Heart left ventricle (tissue), 16 donors: ENCODE measurements around the gene NFKBIE. TPM values are rescaled to one million over a fixed set of nuclear protein-coding genes. Genes with fewer than 3 reads are reported as not detected.
A peak's percentile ranks its signal among the peaks of the same experiment; 100 is the strongest.

ENCODE experiments used
- ATAC-seq, 4 donors: fragments of 200-7000 bp; cut with Tn5 transposase; one replicate each; pipeline ENCODE4 v1.9.1; 2020 to 2022; ENCODE audit warnings: moderate library complexity in 4 of 4, mild to moderate bottlenecking in 3 of 4, moderate number of reproducible peaks in 1 of 4
- DNase-seq, 5 donors: peaks; one replicate each; pipeline ENCODE4 v3.0.0-alpha.2; 2020
- H3K27ac ChIP-seq, 12 donors: fragments of 200-600 bp; sonication (generic) in 4 of 12; one replicate each; pipeline versions ENCODE4 v1.5.0 to v1.8.0; 2016 to 2022; ENCODE audit warnings: mild to moderate bottlenecking in 2 of 12
- H3K27me3 ChIP-seq, 9 donors: fragments of 200-600 bp; sonication (generic) in 2 of 9; one replicate each; pipeline versions ENCODE4 v1.5.1 to v1.8.0; 2016 to 2022; ENCODE audit warnings: mild to moderate bottlenecking in 3 of 9
- H3K36me3 ChIP-seq, 9 donors: fragments of 200-600 bp; sonication (generic) in 2 of 9; one replicate each; pipeline versions ENCODE4 v1.5.0 to v1.8.0; 2018 to 2022; ENCODE audit warnings: mild to moderate bottlenecking in 2 of 9
- H3K4me1 ChIP-seq, 12 donors: fragments of 200-600 bp; sonication (generic) in 4 of 12; one replicate each; pipeline versions ENCODE4 v1.5.0 to v1.8.0; 2016 to 2022; ENCODE audit warnings: mild to moderate bottlenecking in 3 of 12
- H3K4me3 ChIP-seq, 12 donors: fragments of 200-600 bp; sonication (generic) in 4 of 12; one replicate each; pipeline versions ENCODE4 v1.5.0 to v1.8.0; 2017 to 2022; ENCODE audit warnings: mild to moderate bottlenecking in 9 of 12, moderate library complexity in 4 of 12
- H3K9me3 ChIP-seq, 12 donors: fragments of 200-600 bp; sonication (generic) in 4 of 12; one replicate each; pipeline versions ENCODE4 v1.5.0 to v1.8.0; 2016 to 2022; ENCODE audit warnings: mild to moderate bottlenecking in 1 of 12
- CTCF ChIP-seq, 12 donors: fragments of 200-600 bp; sonication (generic) in 4 of 12; IDR thresholded peaks; one replicate each; pipeline versions ENCODE4 v1.5.0 to v1.8.0; 2018 to 2022; ENCODE audit warnings: antibody characterized with exemption in 12 of 12, mild to moderate bottlenecking in 5 of 12
- POLR2A ChIP-seq, 2 donors: fragments of 450-650 bp; IDR thresholded peaks; one replicate each; pipeline ENCODE4 v1.6.1; 2017; ENCODE audit warnings: antibody characterized with exemption in 2 of 2, mild to moderate bottlenecking in 2 of 2, moderate library complexity in 2 of 2
- whole genome bisulfite sequencing, 4 donors: extraction: QIAGEN DNeasy Blood & Tissue Kit in 2 of 4; methylation state at CpG; one replicate each; pipeline versions ENCODE4 v1.1.5 to v1.1.7; 2013 to 2018; 5-methylcytosine and 5-hydroxymethylcytosine counted together
- intact Hi-C, 10 donors: fragments of 100-400 bp; cut with DNase I; formaldehyde crosslinking; loops; one replicate each; pipeline versions ENCODE4 v1.11.1 to v1.14.2; 2022
- polyA plus RNA-seq, 2 donors: library from polyadenylated mRNA; stranded (reverse); fragments of 200-250 nt; gene quantifications; one replicate each; pipeline ENCODE4 v1.2.3, GENCODE V29; 2013
- total RNA-seq, 9 donors: library from RNA; depleted of rRNA in 2 of 9; stranded (reverse); fragments of >200 nt in 2 of 9; fragmentation: NEBNext Ultra II Directional in 3 of 9; extraction: Animal tissue kit (Norgen Biotek cat#: 25700) in 3 of 9; gene quantifications; one replicate each; pipeline versions ENCODE4 v1.1.0 to v1.2.4, GENCODE V29; 2016 to 2023
- donor health status: ischemic (EF 13 %, LVEDD 7.1; RV severe dilation, severe dysfunction).
- donor health status: healthy with polysubstance abuse.
- donor health status: DM: no; HTN: yes; CAD: no.
- donor health status: DM: no; HTN: no; CAD: no.
- donor health status: ischemic (EF 25% LVEDD 6.9; RV normal size, moderate dysfunction).
- donor health status: ischemic (EF 25% LVEDD 5.7; RV mildly dilated, moderate dysfunction).
- donor health status: healthy.
- donor health status: DM: yes; HTN: yes; CAD: no.
- donor health status: ischemic (EF 35%, LVEDD 5.7; RV mildly dilated, moderate dysfunction).
- donor health status: nonischemic (EF 11% LVEDD 7.7; RV severe dilation, severe dysfunction).
- donor health status: DM: yes; HTN: yes; CAD: no.
- donor health status: PGD.
- donor health status: ischemic (EF 29% LVEDD 5.4; RV normal size, mild dysfunction).
- donor health status: nonischemic (EF 23%, LVEDD 6.1; RV moderate dilation, normal function).

The NFKBIE gene
- total and polyA plus RNA-seq, 11 donors, result 2.5 to 13.1 (median 4.0) TPM

DNA sequence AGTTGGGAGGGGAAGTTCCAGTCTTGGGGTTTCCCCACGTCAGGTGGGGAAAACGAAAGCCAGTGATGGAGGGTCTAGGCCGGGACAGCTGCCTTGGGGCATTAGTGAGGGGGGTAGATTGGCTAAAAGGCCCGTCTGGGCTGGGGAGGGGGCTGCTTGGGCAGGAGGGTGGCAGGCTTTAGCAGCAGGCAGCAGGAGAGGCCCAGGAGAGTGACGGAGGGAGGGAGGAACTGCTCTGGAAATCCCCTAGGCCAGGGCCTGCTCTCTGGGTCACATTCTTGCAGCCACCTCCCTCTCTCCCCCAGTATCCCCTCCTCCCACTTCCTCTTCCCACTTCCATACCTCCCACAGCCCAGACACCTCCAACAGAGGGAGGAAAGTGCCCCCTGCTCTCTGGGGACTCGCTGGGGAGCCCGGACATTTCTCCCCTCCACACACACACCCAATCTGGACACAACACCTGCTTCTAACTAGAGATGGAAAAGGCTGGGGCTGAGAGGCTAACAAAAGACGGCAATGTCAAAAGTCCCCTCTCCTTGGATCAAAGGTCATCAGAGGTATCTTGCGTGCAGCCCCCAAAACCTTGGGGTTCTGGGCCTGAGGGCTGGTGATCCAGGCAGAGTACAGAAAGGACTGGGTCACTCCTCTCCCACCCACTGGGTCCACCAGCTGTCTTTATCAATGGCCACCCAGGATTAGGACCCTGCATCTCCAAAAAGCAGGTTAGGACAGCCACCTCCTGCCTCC lies 1.8 kb downstream of the NFKBIE start:
- intact Hi-C loops, result loop anchor here in 1 of 10 donors (10.0 kb wide), 1 partner anchor 191 kb away; no protein-coding TSS in a partner anchor
- Histone ChIP-seq H3K27ac (peak overlapping the region in 4 of 12 donors; percentile 41 to 93 (median 81)), H3K9me3 (no peaks in the 10 kb centered on the region), H3K4me1 (peaks cover 0 to 45% (median 26%) of the 10 kb centered on the region in 12 donors), H3K4me3 (peak overlapping the region in 8 of 12 donors; percentile 72 to 96 (median 86)), H3K27me3 (peaks cover 0 to 9% (median 0%) of the 10 kb centered on the region in 9 donors), H3K36me3 (peaks cover 0 to 36% (median 6%) of the 10 kb centered on the region in 9 donors)
- DNase-seq (peak in 1 of 5 donors; percentile 25), ATAC-seq (peak in 1 of 4 donors; percentile 29)
- WGBS, 4 donors, result 38 to 56% (median 48%) methylated on average over 9 of the region's 9 CpGs
- TF ChIP-seq CTCF (IDR thresholded peaks at IDR 0.05), result no peak
- no peak for TF ChIP-seq POLR2A (IDR thresholded peaks at IDR 0.05)

- ATAC-seq (no peak), DNase-seq (peak in 1 of 5 donors; percentile 27)
- Histone ChIP-seq H3K27me3 (peaks cover 0 to under 1% (median 0%) of the 10 kb centered on the region in 9 donors), H3K27ac (peak overlapping the region in 3 of 12 donors; percentile 80 to 93 (median 82)), H3K9me3 (no peaks in the 10 kb centered on the region), H3K4me1 (peaks cover 2 to 51% (median 28%) of the 10 kb centered on the region in 12 donors), H3K4me3 (peak overlapping the region in 7 of 12 donors; percentile 72 to 96 (median 81)), H3K36me3 (peaks cover 0 to 40% (median 6%) of the 10 kb centered on the region in 9 donors)
- no peak for TF ChIP-seq POLR2A (IDR thresholded peaks at IDR 0.05)
- no peak for TF ChIP-seq CTCF (IDR thresholded peaks at IDR 0.05)
- intact Hi-C loops, result loop anchor here in 1 of 10 donors (10.0 kb wide), 1 partner anchor 192 kb away; no protein-coding TSS in a partner anchor
- WGBS, 4 donors, result 68 to 84% (median 73%) methylated on average over 5 to 7 of the region's 7 CpGs
Observed at GRCh38 chr6:44262467-44263353, 2.6 kb downstream of the NFKBIE start.

DNA sequence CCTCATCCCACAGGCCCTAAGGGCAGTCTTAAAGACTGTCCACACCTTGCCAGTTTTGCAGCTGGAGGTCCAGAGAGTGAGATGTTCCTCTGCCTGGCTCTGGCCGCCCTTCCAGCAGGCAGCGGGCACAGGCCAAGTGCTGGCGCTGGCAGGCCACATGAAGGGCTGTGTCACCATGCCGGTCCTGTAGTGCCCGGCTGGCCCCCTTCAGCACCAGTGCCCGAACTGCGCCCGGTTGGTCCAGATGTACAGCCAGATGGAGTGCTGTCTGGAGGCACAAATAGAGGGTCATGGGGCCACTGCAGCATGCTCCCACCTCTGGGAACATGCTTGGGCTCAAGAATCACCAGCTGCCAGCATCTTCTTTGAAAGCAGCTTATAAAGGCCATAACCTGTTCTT lies 3.8 kb downstream of the NFKBIE start:
- ATAC-seq (no peak), DNase-seq (peak in 1 of 5 donors; percentile 19)
- Histone ChIP-seq H3K4me3 (no peak overlapping the region), H3K36me3 (peaks cover 0 to 40% (median 6%) of the 10 kb centered on the region in 9 donors), H3K4me1 (peaks cover 3 to 56% (median 32%) of the 10 kb centered on the region in 12 donors), H3K27ac (no peak overlapping the region), H3K9me3 (no peaks in the 10 kb centered on the region), H3K27me3 (no peaks in the 10 kb centered on the region)
- no peak for TF ChIP-seq CTCF (IDR thresholded peaks at IDR 0.05)
- TF ChIP-seq POLR2A (IDR thresholded peaks at IDR 0.05), result no peak
- 95 to 98% (median 97%) methylated on average over 8 of the region's 8 CpGs; no CpG with 5 or more reads in 1 of the 4 donors for WGBS, 4 donors
- intact Hi-C loops, result loop anchor here in 1 of 10 donors (10.0 kb wide), 1 partner anchor 193 kb away; no protein-coding TSS in a partner anchor
